ENCODE measurements around the gene CLCN5.
A peak's percentile ranks its signal among the peaks of the same experiment; 100 is the strongest.

Gene CLCN5

GRCh38 chrX:49934148-49934547 lies 11.8 kb downstream of the CLCN5 start:
- peak; percentile 54 for DNase-seq

- DNase-seq = no peak
These were observed 12.3 kb downstream of the CLCN5 start for GRCh38 chrX:49934729-49935128.

- DNase-seq = peak; percentile 62
These were observed 25.4 kb downstream of the CLCN5 start for GRCh38 chrX:49947781-49948180.

- no peak for DNase-seq
These were observed 27.6 kb downstream of the CLCN5 start for GRCh38 chrX:49949961-49950360.

- DNase-seq = no peak
These were observed 29.3 kb downstream of the CLCN5 start for GRCh38 chrX:49951524-49952193.

- DNase-seq = no peak
These were observed 33.9 kb downstream of the CLCN5 start for GRCh38 chrX:49956313-49956712.

DNA sequence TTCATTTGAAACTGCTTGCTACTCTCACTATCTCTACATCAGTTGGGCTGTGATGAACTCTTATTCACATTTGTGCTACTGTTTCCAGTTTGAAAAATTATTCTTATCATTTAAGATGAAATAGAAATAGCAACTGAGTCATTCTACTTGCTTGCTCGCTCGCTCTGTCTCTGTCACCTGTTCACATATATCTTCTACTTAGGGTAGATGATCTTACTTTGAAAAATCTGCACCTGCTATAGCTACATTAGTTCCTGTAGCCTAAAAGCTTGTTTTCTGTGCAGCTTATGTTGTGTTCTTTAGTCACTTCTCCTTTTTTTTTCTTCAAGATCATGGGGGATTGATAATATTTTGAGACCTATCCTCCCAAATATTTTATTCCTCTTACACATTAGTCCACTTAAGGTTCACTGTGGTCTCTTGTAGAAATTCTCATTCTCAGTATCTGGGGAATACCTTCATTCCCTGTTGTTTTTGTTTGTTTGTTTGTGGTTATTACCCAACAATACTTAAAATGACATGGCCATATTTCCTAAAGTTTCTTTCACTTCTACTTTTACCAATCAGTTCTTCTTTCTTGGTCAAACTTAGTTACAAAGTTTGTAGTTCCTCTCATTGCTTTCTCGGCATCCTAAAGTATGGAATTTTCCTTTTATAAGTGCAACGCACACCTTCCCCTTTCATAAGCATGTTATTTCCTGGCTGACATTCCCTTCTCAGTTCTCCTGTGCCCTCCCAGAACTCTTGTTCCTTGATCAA lies 36.5 kb downstream of the CLCN5 start:
- peak; percentile 57 for DNase-seq

DNA sequence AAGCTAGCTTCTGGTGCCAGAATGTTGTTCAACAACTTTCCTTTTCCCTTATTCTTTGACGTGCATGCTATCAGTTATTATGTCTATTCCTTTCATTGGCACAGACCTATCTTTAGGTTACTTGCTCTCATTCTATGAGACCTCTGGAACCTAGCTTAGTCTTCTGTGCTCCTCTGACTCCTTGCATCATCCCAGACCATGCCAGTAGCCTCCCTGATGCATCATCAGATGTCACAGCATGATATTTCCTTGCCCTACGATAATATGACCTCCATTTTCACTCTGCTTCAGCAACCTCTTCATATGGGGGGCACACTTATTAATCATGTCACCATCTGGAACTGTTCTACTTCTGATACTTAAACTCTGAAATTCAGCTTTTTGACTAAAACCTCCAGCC lies 37.2 kb downstream of the CLCN5 start:
- DNase-seq = no peak

GRCh38 chrX:49960061-49960460 lies 37.7 kb downstream of the CLCN5 start:
- DNase-seq = no peak

DNA sequence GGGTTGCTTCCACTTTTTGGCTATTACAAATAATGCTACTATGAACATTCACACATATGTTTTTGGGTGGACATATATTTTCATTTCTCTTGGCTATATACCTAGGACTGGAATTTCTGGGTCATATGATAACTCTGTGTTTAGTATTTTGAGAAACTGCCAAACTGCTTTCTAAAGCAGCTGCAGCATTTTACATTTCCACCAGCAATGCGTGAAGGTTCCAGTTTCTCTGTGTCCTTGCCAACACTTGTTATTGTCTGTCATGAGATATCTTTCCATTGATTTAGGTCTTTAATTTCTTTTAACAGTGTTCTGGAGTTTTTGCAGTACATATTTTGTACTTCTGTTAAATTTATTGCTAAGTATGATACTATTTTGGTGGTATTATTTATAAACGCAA lies 48.3 kb downstream of the CLCN5 start:
- no peak for DNase-seq

DNA sequence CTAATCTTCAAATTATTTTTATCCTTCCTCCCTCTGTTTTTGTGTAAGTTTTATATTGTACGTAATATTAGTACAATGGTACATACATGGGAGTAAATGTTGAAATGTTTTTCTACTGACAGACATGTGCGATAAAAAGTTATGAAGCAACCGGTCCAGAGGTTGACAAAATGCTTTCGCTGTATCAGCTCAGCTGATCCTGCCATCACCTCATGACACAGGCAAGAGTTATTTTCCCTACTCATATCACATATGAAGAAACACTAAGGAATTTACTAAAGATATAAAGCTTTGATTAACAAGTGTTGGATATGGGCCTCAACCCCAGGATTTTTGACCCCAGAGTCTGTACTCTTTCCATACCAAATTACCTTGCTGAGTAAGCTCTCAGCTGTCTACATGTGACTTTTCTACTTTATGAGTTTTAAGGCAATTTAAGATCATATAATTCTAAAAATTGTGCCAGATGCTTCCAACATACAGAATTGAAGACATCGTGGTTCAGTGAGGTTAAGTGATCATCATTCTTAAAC lies 50.0 kb downstream of the CLCN5 start:
- DNase-seq = no peak

DNA sequence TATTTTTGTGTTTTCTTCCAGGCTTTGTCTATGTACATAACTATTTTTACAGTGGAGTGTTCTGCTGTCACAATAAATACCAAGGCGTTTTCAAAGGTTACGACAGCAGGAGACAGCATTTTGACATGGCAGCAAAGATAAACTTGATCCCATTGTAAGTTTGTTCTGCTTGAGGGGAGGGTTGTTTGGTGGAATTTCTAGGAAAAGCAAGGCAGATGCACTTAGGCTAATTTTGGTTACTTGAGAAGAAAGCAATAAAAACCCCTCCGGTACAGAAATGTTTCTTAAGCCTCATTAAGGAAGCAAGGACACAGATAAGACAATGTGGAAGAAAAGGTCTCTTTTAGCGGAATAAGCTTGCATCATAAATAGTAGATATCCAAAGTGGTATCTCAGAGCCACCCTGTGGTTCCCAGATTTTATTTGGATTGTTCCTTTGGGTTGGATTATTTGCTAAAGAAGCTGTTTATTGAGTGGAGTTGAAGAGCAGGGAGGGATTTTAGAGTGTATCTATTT lies 54.3 kb downstream of the CLCN5 start:
- DNase-seq = no peak

- DNase-seq = peak; percentile 4
These were observed 55.1 kb downstream of the CLCN5 start for GRCh38 chrX:49977319-49978090.

DNA sequence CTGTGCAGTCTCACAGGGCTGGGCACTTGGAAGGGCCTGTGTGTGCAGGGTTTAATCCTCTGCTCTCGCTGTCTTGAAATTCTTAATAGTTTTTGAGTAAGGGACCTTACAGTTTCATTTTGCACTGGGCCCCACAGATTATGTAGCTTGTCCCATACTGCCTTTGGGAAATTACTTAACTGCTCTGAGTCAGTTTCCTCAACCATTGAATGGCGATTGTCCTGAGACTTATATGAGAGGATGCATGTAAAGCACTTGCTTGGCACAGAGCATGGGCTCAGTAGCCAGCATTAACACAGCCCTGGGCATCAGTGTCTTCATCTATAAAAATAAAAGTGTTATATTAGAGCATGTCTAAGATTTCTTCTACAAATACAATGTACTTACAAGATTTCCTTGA lies 55.8 kb downstream of the CLCN5 start:
- peak; percentile 4 for DNase-seq

- no peak for DNase-seq
These were observed 63.7 kb downstream of the CLCN5 start for GRCh38 chrX:49986058-49986457.

- DNase-seq = no peak
These were observed 65.3 kb downstream of the CLCN5 start for GRCh38 chrX:49987651-49988050.

GRCh38 chrX:49988143-49988542 lies 65.7 kb downstream of the CLCN5 start:
- DNase-seq = peak; percentile 11

GRCh38 chrX:49991758-49992157 lies 69.4 kb downstream of the CLCN5 start:
- no peak for DNase-seq

DNA sequence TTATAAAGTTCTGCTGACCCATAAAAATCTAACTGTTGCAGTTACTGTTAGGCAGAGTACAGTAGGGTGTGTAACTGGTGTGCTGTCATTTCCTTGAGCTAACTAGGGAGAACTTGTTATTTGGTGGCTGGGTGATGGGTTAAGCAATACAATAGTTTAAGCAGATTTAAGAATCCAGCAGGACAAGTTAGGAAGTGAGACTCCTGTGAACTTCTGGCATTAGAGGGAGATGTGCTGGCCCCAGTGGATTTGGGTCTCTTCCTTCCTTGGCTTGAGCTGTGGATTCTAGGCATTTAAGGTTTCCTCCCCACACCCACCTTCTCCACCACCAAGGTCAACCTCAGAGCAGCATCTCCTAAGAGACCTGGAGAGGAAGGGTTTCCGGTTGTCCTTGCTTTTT lies 70.5 kb downstream of the CLCN5 start:
- peak; percentile 6 for DNase-seq

- DNase-seq = no peak
These were observed 71.3 kb downstream of the CLCN5 start for GRCh38 chrX:49993661-49994060.

- no peak for DNase-seq
These were observed 72.8 kb downstream of the CLCN5 start for GRCh38 chrX:49995107-49995731.

- DNase-seq = no peak
These were observed 73.5 kb downstream of the CLCN5 start for GRCh38 chrX:49995795-49996455.

Measured in MV-4-11 (cell line).